Keratinocyte (primary cell): Measurements from ENCODE around the gene ATF7. TPM values are rescaled to one million over a fixed set of nuclear protein-coding genes. Genes with fewer than 3 reads are reported as not detected.
A peak's percentile ranks its signal among the peaks of the same experiment; 100 is the strongest.

Experiments used
- DNase-seq: peaks from one replicate; pipeline ENCODE4 v3.0.0-alpha.2; 2011; ENCODE audit warnings: low read depth, missing footprints, low spot score
- FAIRE-seq: peaks from 2 replicates; lab custom pipeline; 2011; peaks lifted over from hg19 to GRCh38; lab: Jason Lieb, UNC
- H2AFZ ChIP-seq: 2 replicates; pipeline ENCODE4 v1.6.0; 2012; ENCODE audit warnings: low read length, control low read depth, inconsistent platforms; ENCODE audit not compliant: control insufficient read depth
- H3K27ac ChIP-seq: 2 replicates; pipeline ENCODE4 v1.5.1; 2011; ENCODE audit warnings: low read length; ENCODE audit not compliant: control insufficient read depth, insufficient read depth
- H3K27me3 ChIP-seq: 3 replicates; pipeline ENCODE4 v1.6.0; 2011; ENCODE audit warnings: low read length; ENCODE audit not compliant: control insufficient read depth, insufficient read depth; ENCODE audit errors: extremely low read depth
- H3K36me3 ChIP-seq, 2 experiments: 2 replicates in 1 of 2; 3 replicates in 1 of 2; pipeline ENCODE4 v1.5.1; 2011; ENCODE audit warnings: low read length in 2 of 2, mild to moderate bottlenecking in 1 of 2; ENCODE audit not compliant: control insufficient read depth in 2 of 2, insufficient read depth in 2 of 2; ENCODE audit errors: extremely low read depth in 1 of 2
- H3K4me1 ChIP-seq: 3 replicates; pipeline ENCODE4 v1.5.1; 2011; ENCODE audit warnings: low read length; ENCODE audit not compliant: control insufficient read depth, insufficient read depth; ENCODE audit errors: extremely low read depth
- H3K4me2 ChIP-seq: 3 replicates; pipeline ENCODE4 v1.6.0; 2011; ENCODE audit warnings: low read depth, low read length; ENCODE audit not compliant: control insufficient read depth, insufficient read depth; ENCODE audit errors: extremely low read depth
- H3K4me3 ChIP-seq, 3 experiments: fragments of 200-600 bp in 1 of 3; sonication (generic) in 1 of 3; 2 replicates in 2 of 3; 3 replicates in 1 of 3; pipeline ENCODE4 v1.5.1; 2011 to 2016; ENCODE audit warnings: low read length in 3 of 3, mild to moderate bottlenecking in 3 of 3, control low read depth in 2 of 3, inconsistent platforms in 1 of 3, low read depth in 1 of 3, mixed read lengths in 1 of 3, mixed run types in 1 of 3, moderate library complexity in 1 of 3; ENCODE audit not compliant: control insufficient read depth in 2 of 3, insufficient read depth in 2 of 3; ENCODE audit errors: extremely low read depth in 1 of 3
- H3K79me2 ChIP-seq: 2 replicates; pipeline ENCODE4 v1.6.0; 2012; ENCODE audit warnings: low read length; ENCODE audit not compliant: control insufficient read depth, insufficient read depth
- H3K9ac ChIP-seq: 3 replicates; pipeline ENCODE4 v1.6.0; 2011; ENCODE audit warnings: low read length; ENCODE audit not compliant: control insufficient read depth, insufficient read depth; ENCODE audit errors: extremely low read depth
- H3K9me1 ChIP-seq: 3 replicates; pipeline ENCODE4 v1.6.0; 2011; ENCODE audit warnings: low read length; ENCODE audit not compliant: control insufficient read depth, insufficient read depth; ENCODE audit errors: extremely low read depth
- H3K9me3 ChIP-seq: 2 replicates; pipeline ENCODE4 v1.5.1; 2012; ENCODE audit warnings: low read depth, low read length; ENCODE audit not compliant: control insufficient read depth
- H4K20me1 ChIP-seq: 3 replicates; pipeline ENCODE4 v1.6.0; 2011; ENCODE audit warnings: low read length; ENCODE audit not compliant: control insufficient read depth, insufficient read depth; ENCODE audit errors: extremely low read depth
- EZH2 ChIP-seq: IDR thresholded peaks from one replicate; pipeline ENCODE4 v1.6.1; 2012; ENCODE audit warnings: inconsistent platforms, mild to moderate bottlenecking, low read length, moderate library complexity
- dilution Hi-C: fragments of 300-500 bp; cut with MboI; formaldehyde crosslinking; loops from one replicate; pipeline ENCODE4 v1.7.0; 2020; ENCODE audit warnings: low sequenced_read_pairs; ENCODE audit not compliant: extremely low pct_ligation_motif_present
- polyA plus RNA-seq, 5 experiments: library from polyadenylated mRNA; depleted of rRNA in 3 of 5; stranded (reverse) in 3 of 5; stranded (forward) in 1 of 5; unstranded in 1 of 5; fragments of >200 nt; gene quantifications; 1 replicate in 1 of 5; 2 replicates in 3 of 5; 3 replicates in 1 of 5; pipeline versions ENCODE4 v1.2.1 to v1.2.3, GENCODE V29; 2011 to 2012; ENCODE audit warnings: missing spikeins in 2 of 5, low read depth in 1 of 5, low replicate concordance in 1 of 5
- TF ChIP-seq, protein P1 (sequence below), 3 experiments: IDR thresholded peaks in 1 of 3; conservative IDR thresholded peaks in 1 of 3; optimal IDR thresholded peaks in 1 of 3; 2 replicates in 2 of 3; 3 replicates in 1 of 3; pipeline versions ENCODE3 to v1.5.1; 2011; ENCODE audit warnings: low read length in 3 of 3, mild to moderate bottlenecking in 3 of 3, moderate library complexity in 2 of 3, control low read depth in 1 of 3, inconsistent platforms in 1 of 3; ENCODE audit not compliant: insufficient read depth in 2 of 3; ENCODE audit errors: extremely low read depth in 1 of 3

ATF7 gene
- polyA plus RNA-seq, 1 donor (not counting 4 experiments of a cell fraction or from before 2014, with no cell fraction given) = 16.3 TPM

DNA sequence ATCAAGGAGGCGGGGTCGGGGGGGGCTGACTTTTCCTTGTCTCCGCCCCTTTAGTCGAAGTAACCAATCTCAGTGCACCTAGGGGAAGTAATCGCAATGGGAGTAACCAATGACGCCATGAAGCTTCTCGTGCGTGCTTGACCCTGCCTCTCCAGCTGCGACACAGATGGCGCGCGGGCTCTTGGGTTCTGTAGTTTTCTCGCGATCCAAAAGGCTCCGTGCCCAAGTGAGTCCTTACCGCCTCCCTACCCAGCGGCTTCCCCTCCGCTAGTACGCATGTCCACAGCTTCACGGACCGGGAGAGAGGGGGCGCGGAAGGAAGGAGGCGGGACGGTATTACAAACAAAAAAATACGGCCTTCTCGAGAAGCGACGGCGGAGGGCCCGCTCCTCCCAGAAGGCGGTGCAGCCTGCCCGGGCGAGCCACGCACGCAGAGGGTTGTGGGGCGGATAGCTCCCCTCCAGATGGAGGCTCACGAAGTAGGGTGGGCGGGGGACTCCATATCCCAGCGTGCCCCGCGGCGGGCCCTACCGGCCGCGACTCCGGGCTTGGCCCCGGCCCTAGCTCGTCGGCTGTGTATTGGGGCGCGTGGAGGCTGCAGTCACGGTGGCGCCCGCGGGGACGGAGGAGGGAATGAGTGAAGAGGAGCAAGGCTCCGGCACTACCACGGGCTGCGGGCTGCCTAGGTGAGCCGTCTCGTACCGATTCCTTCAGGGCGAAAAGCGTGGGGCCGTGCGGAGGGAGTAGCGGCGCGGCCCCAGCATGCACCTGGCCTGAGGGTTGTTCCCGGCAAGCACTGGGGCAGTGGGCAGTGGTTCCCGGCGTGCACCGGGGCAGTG is 125.2 kb downstream of the ATF7 start, which contains the start of gene TARBP2:
TSS of gene TARBP2 (plus strand) at position 508 of the 839 bp plus-strand sequence. CDS start at position 634, 126 bp downstream.
- FAIRE-seq (no peak), DNase-seq (peak; percentile 98)
- Histone ChIP-seq H3K4me2 (peak within 1 kb of the TSS; percentile 79), H3K4me1 (peaks cover 21% of the 10 kb centered on the region), H3K9me3 (no peaks in the 10 kb centered on the region), H2AFZ (peak within 1 kb of the TSS; percentile 96), H3K36me3 (peaks cover 10 to 14% of the 10 kb centered on the region in 2 experiments), H3K9ac (peak within 1 kb of the TSS; percentile 78), H3K9me1 (no peaks in the 10 kb centered on the region), H3K79me2 (peaks cover 11% of the 10 kb centered on the region), H3K27ac (peak within 1 kb of the TSS; percentile 84), H4K20me1 (no peaks in the 10 kb centered on the region), H3K4me3 (peak within 1 kb of the TSS; percentile 55 to 74 (median 71)), H3K27me3 (no peaks in the 10 kb centered on the region)
- dilution Hi-C loops = no loop called here
- TF ChIP-seq, protein P1, sequence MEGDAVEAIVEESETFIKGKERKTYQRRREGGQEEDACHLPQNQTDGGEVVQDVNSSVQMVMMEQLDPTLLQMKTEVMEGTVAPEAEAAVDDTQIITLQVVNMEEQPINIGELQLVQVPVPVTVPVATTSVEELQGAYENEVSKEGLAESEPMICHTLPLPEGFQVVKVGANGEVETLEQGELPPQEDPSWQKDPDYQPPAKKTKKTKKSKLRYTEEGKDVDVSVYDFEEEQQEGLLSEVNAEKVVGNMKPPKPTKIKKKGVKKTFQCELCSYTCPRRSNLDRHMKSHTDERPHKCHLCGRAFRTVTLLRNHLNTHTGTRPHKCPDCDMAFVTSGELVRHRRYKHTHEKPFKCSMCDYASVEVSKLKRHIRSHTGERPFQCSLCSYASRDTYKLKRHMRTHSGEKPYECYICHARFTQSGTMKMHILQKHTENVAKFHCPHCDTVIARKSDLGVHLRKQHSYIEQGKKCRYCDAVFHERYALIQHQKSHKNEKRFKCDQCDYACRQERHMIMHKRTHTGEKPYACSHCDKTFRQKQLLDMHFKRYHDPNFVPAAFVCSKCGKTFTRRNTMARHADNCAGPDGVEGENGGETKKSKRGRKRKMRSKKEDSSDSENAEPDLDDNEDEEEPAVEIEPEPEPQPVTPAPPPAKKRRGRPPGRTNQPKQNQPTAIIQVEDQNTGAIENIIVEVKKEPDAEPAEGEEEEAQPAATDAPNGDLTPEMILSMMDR (optimal IDR thresholded peaks at IDR 0.05 in 1 of 3, IDR thresholded peaks at IDR 0.05 in 1 of 3, conservative IDR thresholded peaks at IDR 0.05 in 1 of 3; ENCODE audit: extremely low read depth in 1 of 3, insufficient read depth in 2 of 3, low read length in 3 of 3) = no peak
- no peak for TF ChIP-seq EZH2

DNA sequence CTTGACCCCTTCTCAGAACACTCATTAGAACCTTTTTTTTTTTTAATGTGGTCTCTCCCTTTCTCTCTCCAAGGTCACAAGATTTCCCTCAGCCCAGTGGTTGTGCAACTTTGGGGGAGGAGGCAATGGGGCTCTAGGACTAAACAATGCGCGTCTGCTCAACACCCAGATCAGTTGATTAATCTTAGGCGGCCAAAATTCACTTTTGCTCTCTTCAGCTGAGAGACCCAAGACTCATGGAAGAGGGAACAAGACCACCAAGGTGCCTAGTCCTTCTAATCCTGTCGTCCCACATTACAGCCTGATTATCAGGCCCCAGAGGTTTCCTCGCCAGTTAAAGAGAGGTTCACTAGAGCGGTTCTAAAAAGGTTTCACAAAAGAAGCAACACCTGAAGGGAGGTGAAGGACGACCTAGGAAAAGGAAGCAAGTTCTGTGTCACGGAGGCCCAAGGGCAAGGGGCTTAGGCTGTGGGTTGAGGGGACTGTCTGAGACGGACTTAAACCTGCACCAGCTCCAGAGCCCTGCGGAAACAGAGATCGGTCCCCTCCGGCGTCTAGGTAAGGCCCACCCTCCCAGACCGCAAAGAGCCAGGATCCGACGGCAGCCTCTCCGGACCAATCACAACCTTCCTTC is 125.9 kb downstream of the ATF7 start:
- peak overlapping the region; percentile 78 for H3K9ac ChIP-seq
- no peaks in the 10 kb centered on the region for H3K27me3 ChIP-seq
- H3K27ac ChIP-seq = peak overlapping the region; percentile 84
- H4K20me1 ChIP-seq = no peaks in the 10 kb centered on the region
- H3K9me1 ChIP-seq = no peaks in the 10 kb centered on the region
- H3K79me2 ChIP-seq = peaks cover 11% of the 10 kb centered on the region
- H3K9me3 ChIP-seq = no peaks in the 10 kb centered on the region
- peak overlapping the region; percentile 79 for H3K4me2 ChIP-seq
- peak overlapping the region; percentile 27 for H2AFZ ChIP-seq
- peaks cover 8 to 10% of the 10 kb centered on the region in 2 experiments for H3K36me3 ChIP-seq
- dilution Hi-C loops = no loop called here
- peaks cover 22% of the 10 kb centered on the region for H3K4me1 ChIP-seq
- TF ChIP-seq, protein P1 (optimal IDR thresholded peaks at IDR 0.05 in 1 of 3, IDR thresholded peaks at IDR 0.05 in 1 of 3, conservative IDR thresholded peaks at IDR 0.05 in 1 of 3; ENCODE audit: extremely low read depth in 1 of 3, insufficient read depth in 2 of 3, low read length in 3 of 3) = no peak
- no peak for TF ChIP-seq EZH2
- DNase-seq (no peak), FAIRE-seq (peak; percentile 74)
- peak overlapping the region; percentile 55 to 74 (median 71) for H3K4me3 ChIP-seq
